ENCODE results near the gene RCE1.

DNA sequence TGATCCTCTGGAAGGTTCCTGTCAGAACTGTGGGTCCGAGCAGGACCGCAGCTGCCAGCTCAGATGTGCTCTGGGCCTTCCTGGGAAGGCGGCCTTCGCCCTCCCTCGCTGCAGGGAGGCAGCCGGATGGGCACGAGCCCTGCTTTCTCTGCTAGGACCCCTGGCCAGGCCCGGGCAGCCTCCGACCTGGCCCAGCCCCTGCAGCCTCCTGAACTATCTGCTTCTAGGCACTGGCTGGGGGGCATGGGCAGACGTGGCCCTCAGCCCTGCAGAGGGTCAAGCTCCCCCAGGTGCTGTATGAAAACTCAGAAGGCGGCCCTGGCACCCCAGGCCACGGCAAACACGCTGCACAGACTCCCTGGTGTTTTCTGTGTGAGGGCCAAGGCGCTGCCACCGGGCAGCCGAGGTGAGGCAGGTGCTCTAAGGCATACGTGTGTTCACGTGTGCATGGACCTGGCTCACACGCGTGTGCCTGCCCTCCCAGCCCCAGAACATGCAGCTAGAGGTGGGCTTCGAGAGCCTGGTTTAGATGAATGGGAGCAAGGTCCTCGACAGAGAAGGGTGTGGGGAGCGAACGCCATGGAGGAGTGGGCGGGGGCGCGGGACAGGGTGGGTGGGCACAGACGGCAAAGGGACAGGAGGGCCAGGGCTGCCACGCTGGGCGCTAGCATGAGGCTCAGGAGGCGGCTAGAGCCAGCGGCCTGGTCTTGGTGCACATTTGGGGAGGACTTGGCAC is 18.0 kb downstream of the RCE1 start:
- TF ChIP-seq, protein P1, sequence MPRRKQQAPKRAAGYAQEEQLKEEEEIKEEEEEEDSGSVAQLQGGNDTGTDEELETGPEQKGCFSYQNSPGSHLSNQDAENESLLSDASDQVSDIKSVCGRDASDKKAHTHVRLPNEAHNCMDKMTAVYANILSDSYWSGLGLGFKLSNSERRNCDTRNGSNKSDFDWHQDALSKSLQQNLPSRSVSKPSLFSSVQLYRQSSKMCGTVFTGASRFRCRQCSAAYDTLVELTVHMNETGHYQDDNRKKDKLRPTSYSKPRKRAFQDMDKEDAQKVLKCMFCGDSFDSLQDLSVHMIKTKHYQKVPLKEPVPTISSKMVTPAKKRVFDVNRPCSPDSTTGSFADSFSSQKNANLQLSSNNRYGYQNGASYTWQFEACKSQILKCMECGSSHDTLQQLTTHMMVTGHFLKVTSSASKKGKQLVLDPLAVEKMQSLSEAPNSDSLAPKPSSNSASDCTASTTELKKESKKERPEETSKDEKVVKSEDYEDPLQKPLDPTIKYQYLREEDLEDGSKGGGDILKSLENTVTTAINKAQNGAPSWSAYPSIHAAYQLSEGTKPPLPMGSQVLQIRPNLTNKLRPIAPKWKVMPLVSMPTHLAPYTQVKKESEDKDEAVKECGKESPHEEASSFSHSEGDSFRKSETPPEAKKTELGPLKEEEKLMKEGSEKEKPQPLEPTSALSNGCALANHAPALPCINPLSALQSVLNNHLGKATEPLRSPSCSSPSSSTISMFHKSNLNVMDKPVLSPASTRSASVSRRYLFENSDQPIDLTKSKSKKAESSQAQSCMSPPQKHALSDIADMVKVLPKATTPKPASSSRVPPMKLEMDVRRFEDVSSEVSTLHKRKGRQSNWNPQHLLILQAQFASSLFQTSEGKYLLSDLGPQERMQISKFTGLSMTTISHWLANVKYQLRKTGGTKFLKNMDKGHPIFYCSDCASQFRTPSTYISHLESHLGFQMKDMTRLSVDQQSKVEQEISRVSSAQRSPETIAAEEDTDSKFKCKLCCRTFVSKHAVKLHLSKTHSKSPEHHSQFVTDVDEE (CRISPR knock-in tag; IDR thresholded peaks at IDR 0.05): no peak
- TF ChIP-seq RARB (CRISPR knock-in tag; IDR thresholded peaks at IDR 0.05) (no peak), PATZ1 (CRISPR knock-in tag; IDR thresholded peaks at IDR 0.05; ENCODE audit: borderline replicate concordance) (no peak), CSRNP3 (CRISPR knock-in tag; IDR thresholded peaks at IDR 0.05) (no peak), OSR1 (CRISPR knock-in tag; IDR thresholded peaks at IDR 0.05) (no peak), ZFP30 (CRISPR knock-in tag; IDR thresholded peaks at IDR 0.05) (no peak), POU6F1 (CRISPR knock-in tag; IDR thresholded peaks at IDR 0.05; ENCODE audit: borderline replicate concordance, low read depth) (no peak), ZFP3 (CRISPR knock-in tag; IDR thresholded peaks at IDR 0.05) (no peak)

All from SK-N-SH treated with all-trans-retinoic acid at 6 μM for 48 hours (cell line).